ENCODE measurements around the gene ZFAND4.

- no peak for TF ChIP-seq POLR2A (IDR thresholded peaks at IDR 0.05; ENCODE audit: borderline replicate concordance, extremely low read depth, insufficient read depth, insufficient read length)
- no peak for TF ChIP-seq CTCF (IDR thresholded peaks at IDR 0.05 in 2 of 3, conservative IDR thresholded peaks at IDR 0.05 in 1 of 3; ENCODE audit: borderline replicate concordance in 1 of 3, insufficient read depth in 1 of 3, low read depth in 2 of 3, low read length in 2 of 3)
- TF ChIP-seq TCF7L2 (IDR thresholded peaks at IDR 0.05; ENCODE audit: borderline replicate concordance, extremely low read depth, insufficient read depth, insufficient read length): no peak
- no peak for TF ChIP-seq RAD21 (IDR thresholded peaks at IDR 0.05; ENCODE audit: low read depth)
- no peak for TF ChIP-seq POLR2AphosphoS5 (IDR thresholded peaks at IDR 0.05; ENCODE audit: low read depth, low read length)
Measured at GRCh38 chr10:45602082-45602730, 70.4 kb downstream of the ZFAND4 start.
